ENCODE measurements around the gene TIGD3.

TIGD3 gene

GRCh38 chr11:65310736-65311135 lies 43.8 kb upstream of the TIGD3 start:
- DNase-seq (ENCODE audit: low read depth), result no peak
- TF ChIP-seq CTCF (conservative IDR thresholded peaks at IDR 0.05; ENCODE audit: low read length), result no peak
- no peak overlapping the region for H3K4me3 ChIP-seq (ENCODE audit: low read length)

- TF ChIP-seq CTCF (conservative IDR thresholded peaks at IDR 0.05; ENCODE audit: low read length), result no peak
- no peak for DNase-seq (ENCODE audit: low read depth)
- H3K4me3 ChIP-seq (ENCODE audit: low read length), result no peak overlapping the region
Measured at GRCh38 chr11:65311170-65311678, 43.3 kb upstream of the TIGD3 start.

GRCh38 chr11:65314501-65315203 lies 39.9 kb upstream of the TIGD3 start, which contains the start of gene CDC42EP2:
Gene CDC42EP2 (plus strand): TSS chr11:65314866. CDS start chr11:65320899, 6,033 bp downstream.
- DNase-seq (ENCODE audit: low read depth), result peak; percentile 85
- no peak for TF ChIP-seq CTCF (conservative IDR thresholded peaks at IDR 0.05; ENCODE audit: low read length)
- H3K4me3 ChIP-seq (ENCODE audit: low read length), result peak within 1 kb of the TSS; percentile 94

GRCh38 chr11:65315204-65315865 lies 39.2 kb upstream of the TIGD3 start:
- DNase-seq (ENCODE audit: low read depth), result peak; percentile 75
- TF ChIP-seq CTCF (conservative IDR thresholded peaks at IDR 0.05; ENCODE audit: low read length), result peak; percentile 82
- H3K4me3 ChIP-seq (ENCODE audit: low read length), result peak overlapping the region; percentile 94

GRCh38 chr11:65315866-65316226 lies 38.7 kb upstream of the TIGD3 start:
- no peak for TF ChIP-seq CTCF (conservative IDR thresholded peaks at IDR 0.05; ENCODE audit: low read length)
- DNase-seq (ENCODE audit: low read depth), result no peak
- peak overlapping the region; percentile 94 for H3K4me3 ChIP-seq (ENCODE audit: low read length)

GRCh38 chr11:65316227-65317024 lies 38.1 kb upstream of the TIGD3 start:
- DNase-seq (ENCODE audit: low read depth), result peak; percentile 100
- TF ChIP-seq CTCF (conservative IDR thresholded peaks at IDR 0.05; ENCODE audit: low read length), result no peak; the same call in 1 of the 2 replicates
- H3K4me3 ChIP-seq (ENCODE audit: low read length), result peak overlapping the region; percentile 94
